ENCODE measurements around the gene IL6.
"Not testable (repeated sequence)": the region's sequence is repeated elsewhere in the genome, so short reads cannot be mapped to it uniquely, and the experiment has no call there.

IL6 gene

GRCh38 chr7:22726907-22727713, at the start of gene IL6:
Gene IL6, plus strand, starts transcription at chr7:22727200. Its CDS starts 63 bp downstream, at chr7:22727263.
- DNase-seq: no peak

- DNase-seq: not testable (repeated sequence)
Measured at GRCh38 chr7:22677263-22677662, 49.7 kb upstream of the IL6 start.

DNA sequence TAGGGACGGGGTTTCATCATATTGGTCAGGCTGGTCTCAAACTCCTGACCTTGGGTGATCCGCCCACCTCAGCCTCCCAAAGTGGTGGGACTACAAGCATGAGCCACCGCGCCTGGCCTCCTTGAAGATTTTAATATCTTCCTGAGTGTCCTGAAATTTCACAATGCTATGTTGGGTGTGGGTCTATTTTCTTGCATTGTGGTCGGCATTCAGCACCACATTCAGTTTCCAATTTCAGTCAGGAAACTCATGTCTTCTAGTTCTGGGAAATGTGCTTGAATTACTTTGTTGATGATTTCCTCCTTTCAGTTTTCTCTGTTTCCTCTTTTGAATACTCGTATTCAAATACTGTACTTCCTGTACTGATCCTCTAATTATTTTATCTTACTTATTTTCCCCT, 49.3 kb upstream of the IL6 start:
- DNase-seq: no peak

DNA sequence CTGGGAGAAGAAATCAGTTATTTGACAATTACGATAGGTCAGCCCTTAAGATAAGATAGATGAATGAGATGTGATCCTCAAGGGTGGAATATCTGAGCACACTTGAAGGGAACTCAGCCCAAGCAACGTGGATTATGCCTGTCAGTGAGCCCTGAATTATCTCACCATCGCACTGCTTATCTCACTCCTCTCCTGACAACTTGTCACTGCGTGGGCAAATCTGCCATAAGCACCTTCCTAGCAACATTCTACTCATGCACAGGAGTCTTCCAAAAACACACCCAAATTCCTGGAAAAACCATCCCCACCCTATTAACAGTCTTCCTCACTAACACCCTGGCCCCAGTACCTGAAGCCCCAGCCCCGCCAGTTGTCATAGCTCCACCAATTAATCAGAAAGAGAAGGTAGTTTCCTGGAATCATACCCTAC, 46.5 kb upstream of the IL6 start:
- DNase-seq: no peak

GRCh38 chr7:22681312-22681711, 45.7 kb upstream of the IL6 start:
- no peak for DNase-seq

- DNase-seq: no peak
Measured at GRCh38 chr7:22681852-22682657, 44.9 kb upstream of the IL6 start.

GRCh38 chr7:22683379-22683778, 43.6 kb upstream of the IL6 start:
- DNase-seq: no peak

DNA sequence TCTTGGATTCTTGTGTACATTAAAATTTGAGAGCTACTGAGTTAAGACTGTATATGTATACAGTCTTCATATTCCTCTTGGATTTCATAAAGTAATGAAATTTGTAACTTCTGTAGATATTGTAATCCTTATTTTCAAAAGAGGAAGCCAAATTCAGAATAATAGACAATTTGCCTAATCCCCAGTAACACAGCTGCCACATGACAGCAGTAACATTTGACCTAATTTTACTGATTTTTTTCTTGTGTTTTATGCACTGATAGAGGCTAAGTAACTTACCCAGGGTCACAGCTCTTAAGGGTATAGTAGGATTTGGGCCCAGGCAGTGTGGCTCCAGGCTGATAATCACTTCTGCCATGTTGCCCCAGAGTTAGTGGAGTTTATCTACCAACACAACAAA, 40.4 kb upstream of the IL6 start:
- DNase-seq: no peak

DNA sequence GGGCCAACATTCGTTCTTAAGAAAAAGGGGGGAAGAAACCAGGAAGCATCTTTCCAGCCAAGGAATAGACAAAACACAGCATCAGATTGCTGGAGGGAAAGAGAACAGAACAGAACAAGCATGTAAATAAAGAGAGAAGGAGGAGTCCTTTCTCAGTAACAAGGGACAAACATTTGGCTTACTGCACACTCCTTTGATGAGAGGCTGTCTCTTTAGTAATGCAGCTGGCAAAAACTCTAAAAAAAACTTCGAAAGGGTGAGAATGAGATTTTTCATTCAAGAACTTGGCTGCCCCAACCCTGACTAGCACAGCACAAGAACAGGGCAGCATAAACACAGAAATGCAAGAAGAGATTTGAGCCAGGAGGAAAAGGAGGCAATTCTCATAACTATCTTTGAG, 38.9 kb upstream of the IL6 start:
- no peak for DNase-seq

- not testable (repeated sequence) for DNase-seq
Measured at GRCh38 chr7:22688934-22689333, 38.1 kb upstream of the IL6 start.

GRCh38 chr7:22694597-22695207, 32.3 kb upstream of the IL6 start:
- no peak for DNase-seq

DNA sequence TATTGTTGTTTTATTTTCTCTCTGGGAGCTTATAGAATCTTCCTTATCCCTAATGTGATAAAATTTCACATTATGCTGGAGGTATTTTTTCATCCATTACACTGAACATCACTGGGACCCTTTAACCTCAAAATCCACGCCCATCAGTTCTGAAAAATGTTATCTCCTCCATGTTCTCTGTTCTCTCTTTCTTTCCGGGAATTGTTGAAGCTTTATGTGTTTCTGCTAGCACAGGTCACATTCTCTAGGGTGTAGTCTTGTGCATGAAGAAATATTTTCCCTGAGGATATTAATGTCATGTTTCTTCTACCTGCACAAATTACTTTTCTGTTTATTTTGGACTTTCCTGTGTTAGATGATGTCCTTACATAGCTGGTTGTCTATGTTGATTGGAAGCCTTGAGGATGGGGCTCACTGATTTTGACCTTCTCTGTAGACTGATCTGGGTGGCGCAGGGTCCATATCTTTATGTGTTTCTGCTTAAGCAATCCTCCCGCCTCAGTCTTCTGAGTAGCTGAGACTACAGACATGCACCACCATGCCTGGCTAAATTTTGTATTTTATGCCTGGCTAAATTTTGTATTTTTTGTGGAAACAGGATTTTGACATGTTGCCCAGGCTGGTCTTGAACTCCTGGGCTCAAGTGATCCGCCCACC, 31.4 kb upstream of the IL6 start:
- DNase-seq: no peak

DNA sequence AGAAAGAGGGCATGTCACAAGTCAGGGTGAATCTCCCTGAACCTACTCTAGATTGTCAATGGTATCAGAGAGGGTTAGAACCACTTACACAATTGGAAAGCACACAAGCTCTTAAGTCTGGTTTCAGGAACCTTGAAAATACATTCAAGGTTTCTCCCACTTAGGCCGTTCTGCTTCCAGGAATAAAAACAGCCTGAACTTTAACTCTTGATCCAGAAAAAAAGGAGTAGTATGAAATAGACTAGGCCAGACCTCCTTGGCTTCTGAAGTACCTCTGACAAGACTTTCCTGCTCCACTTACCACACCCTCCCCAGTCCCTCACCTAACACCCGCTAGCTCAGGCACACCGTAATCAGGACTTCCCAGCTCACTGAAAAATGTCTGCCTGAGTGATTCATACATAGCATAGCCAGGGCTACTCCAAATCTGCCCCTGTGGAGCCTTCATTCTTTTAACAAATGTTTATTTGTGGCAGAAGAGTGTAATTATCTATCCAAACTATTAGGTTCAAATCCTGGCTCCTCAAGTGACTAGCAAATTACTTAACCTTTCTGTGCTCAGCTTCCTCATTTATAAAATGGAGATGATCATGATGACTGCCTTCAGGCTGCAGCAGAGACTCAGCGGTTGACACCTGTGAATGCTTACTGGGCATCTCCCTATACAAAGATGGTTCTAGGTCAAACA, 30.3 kb upstream of the IL6 start:
- no peak for DNase-seq

GRCh38 chr7:22697322-22697859, 29.6 kb upstream of the IL6 start:
- DNase-seq: no peak

DNA sequence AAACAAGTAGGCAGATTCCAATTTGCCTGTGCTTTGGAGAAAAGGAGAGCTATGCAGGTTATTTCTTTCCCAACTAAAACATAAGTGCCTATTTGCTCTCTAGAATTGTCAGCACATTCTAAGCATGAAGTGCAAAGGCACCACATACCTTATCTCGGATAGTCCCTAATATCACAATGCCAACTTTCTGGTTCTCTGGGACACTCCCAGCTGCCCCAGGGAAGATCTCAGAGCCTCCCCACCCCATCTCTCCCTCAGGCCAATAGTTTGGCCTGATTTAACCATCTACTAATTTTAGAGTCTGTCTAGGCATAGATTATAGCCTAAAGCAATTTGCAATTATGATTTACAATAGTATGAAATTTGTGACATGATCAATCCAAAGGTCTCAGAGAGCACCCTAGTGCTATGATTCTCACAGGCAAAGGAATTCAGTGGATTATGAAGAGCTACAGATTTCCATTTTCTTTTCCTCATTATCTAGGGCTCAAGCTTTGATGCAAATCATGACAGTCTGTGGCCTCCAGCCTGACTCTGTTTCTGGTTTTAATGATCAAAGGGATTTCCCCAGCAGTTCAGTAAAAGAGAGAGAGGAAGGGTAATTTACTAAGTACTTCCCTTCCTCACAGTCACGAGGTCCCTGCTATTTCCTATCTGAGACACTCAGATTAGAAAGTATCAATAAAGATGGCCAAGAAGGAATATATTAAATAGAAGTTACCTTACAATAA, 29.0 kb upstream of the IL6 start:
- DNase-seq: no peak

DNA sequence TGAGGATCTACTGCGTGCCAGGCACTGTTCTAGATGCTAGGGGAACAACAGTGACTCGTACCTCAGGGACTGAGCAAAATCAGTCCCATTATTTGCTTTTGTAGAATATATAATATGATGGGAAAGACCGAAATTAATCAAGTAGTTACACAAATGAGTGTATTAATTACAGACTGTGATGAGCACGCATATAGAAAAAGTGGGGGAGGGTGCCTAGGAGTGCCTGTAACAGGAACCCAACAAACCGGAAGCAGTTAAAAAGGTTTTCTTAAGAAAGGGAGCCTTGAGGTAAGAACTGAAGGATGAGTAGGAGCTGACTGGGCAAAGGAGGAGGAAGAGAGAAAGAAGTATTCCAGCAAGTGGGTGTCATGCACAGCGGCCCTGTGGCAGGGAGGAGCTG, 28.2 kb upstream of the IL6 start:
- no peak for DNase-seq

DNA sequence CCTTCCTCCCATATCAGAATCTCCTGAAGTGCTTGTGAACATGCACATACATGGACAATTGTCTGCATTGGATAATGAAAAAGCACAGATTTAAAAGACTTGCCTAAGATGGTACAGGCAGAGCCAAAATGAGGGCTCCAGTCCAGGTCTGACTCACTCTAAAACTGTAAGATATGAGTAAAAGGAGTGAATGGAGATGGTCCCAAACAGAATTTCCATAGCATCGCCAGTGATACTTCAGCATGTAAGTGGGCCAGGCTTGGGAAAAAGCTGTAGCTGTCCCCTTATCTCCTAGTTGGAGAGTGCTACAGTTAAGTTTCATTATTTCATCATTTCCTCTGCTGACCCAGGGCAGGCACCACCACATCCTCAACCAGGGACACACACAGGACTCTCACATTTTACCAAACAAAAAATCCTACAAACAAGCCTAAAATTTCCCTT, 26.4 kb upstream of the IL6 start:
- no peak for DNase-seq

- no peak for DNase-seq
Measured at GRCh38 chr7:22702516-22702915, 24.5 kb upstream of the IL6 start.

DNA sequence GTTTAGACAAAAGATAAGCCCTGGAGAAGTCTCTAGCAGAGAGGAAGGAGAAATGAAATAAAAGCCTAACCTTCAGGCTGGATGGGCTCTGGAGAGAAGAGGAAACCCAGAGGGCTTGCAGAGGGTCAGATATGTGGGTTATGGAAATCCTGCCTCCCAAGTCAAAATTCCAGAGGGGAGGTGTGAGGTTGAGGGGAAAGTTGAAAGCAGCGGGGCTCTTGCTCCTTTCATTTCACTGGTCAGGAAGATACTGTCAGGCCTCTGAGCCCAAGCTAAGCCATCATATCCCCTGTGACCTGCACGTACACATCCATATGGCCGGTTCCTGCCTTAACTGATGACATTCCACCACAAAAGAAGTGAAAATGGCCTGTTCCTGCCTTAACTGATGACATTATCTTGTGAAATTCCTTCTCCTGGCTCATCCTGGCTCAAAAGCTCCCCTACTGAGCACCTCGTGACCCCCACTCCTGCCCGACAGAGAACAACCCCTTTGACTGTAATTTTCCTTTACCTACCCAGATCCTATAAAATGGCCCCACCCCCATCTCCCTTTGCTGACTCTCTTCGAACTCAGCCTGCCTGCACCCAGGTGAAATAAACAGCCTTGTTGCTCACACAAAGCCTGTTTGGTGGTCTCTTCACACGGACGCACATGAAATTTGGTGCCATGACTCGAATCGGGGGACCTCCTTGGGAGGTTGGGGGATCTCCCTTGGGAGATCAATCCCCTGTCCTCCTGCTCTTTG, 23.7 kb upstream of the IL6 start:
- DNase-seq: not testable (repeated sequence)

GRCh38 chr7:22703978-22704610, 22.9 kb upstream of the IL6 start:
- not testable (repeated sequence) for DNase-seq
